A549 treated with RU486 at 1 μM for 4 hours (cell line): ENCODE results near the gene TBC1D3C. TPM values are rescaled to one million over a fixed set of nuclear protein-coding genes. Genes with fewer than 3 reads are reported as not detected.

Experiments
- total RNA-seq: library from RNA; stranded (reverse); fragments of 200-300 nt; extraction: Qiagen RNA extraction; gene quantifications from 5 replicates; pipeline ENCODE4 v1.2.3, GENCODE V29; 2022; ENCODE audit warnings: low read depth

The TBC1D3C gene
- not detected in 5 replicates for total RNA-seq

GRCh38 chr17:38068534-38068933 lies at the start of gene TBC1D3C:
TBC1D3C (minus strand) TSS chr17:38068634; CDS start chr17:38067066, 1,568 bp downstream.

Other genes starting within 250 kb of the TBC1D3C start
- gene TBC1D3K, start 144.2 kb downstream of the TBC1D3C start, total RNA-seq, result not detected in 5 replicates
- gene TBC1D3L, start 79.6 kb downstream of the TBC1D3C start, total RNA-seq, result 7.4 to 12.7 TPM (median 11.4 TPM) in 5 replicates
- 0.11 to 0.13 TPM in 2 of 5 replicates, not detected in the others for gene TBC1D3D, start 64.7 kb downstream of the TBC1D3C start, total RNA-seq
- gene TBC1D3E, start 59.3 kb upstream of the TBC1D3C start, total RNA-seq, result not detected in 5 replicates
- gene TBC1D3, start 123.9 kb upstream of the TBC1D3C start, total RNA-seq, result not detected in 5 replicates
- gene MRPL45, start 228.5 kb upstream of the TBC1D3C start, total RNA-seq, result 59.4 to 67.8 TPM (median 61.4 TPM) in 5 replicates